ENCODE data around the gene UQCC5. TPM values are rescaled to one million over a fixed set of nuclear protein-coding genes. Genes with fewer than 3 reads are reported as not detected.
A peak's percentile ranks its signal among the peaks of the same experiment; 100 is the strongest.

The UQCC5 gene, protein sequence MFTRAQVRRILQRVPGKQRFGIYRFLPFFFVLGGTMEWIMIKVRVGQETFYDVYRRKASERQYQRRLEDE
- polyA plus RNA-seq (2012; ENCODE audit: insufficient read depth, insufficient read length, low read depth) = 28.9 TPM

DNA sequence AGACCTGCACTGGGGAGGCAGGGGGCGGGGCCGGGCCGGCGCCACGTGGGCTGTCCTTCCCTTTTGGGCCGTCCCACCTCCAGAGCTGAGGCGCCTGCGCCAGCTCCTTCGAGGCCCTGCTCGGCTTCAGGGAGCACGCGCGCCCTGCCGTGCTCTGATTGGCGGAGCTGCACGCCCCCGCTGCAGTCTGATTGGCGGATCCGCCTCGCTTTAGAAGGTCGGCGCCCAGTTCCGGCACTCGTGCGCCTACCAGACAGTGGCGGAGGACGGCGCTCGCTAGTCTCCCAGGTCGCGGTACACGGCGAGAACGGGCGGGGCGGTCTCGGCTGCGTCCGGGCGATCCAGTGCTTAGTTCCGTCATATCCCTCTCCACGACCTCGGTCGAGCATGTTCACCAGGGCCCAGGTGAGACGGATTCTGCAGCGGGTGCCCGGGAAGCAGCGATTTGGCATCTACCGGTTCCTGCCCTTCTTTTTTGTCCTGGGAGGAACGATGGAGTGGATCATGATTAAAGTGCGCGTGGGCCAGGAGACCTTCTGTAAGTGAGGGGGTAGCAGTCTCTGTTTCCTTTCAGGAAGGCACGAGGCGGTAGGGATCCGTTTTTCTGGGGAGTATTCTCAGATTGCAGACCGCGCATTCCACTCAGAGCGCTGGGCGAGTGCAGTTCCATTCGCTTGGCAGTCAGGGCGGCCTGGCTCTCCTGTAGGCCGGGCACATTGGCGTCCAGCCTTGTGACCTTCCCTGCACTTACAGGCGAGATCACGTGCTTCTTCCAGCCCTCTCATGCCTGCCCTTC is at the start of gene UQCC5:
Gene UQCC5, plus strand, starts transcription at position 237 of the 796 bp plus-strand sequence. Its CDS starts 151 bp downstream, at position 388.
- no peaks in the 10 kb centered on the region for H3K27me3 ChIP-seq
- no peaks in the 10 kb centered on the region for H3K9me3 ChIP-seq
- TF ChIP-seq, protein P1, sequence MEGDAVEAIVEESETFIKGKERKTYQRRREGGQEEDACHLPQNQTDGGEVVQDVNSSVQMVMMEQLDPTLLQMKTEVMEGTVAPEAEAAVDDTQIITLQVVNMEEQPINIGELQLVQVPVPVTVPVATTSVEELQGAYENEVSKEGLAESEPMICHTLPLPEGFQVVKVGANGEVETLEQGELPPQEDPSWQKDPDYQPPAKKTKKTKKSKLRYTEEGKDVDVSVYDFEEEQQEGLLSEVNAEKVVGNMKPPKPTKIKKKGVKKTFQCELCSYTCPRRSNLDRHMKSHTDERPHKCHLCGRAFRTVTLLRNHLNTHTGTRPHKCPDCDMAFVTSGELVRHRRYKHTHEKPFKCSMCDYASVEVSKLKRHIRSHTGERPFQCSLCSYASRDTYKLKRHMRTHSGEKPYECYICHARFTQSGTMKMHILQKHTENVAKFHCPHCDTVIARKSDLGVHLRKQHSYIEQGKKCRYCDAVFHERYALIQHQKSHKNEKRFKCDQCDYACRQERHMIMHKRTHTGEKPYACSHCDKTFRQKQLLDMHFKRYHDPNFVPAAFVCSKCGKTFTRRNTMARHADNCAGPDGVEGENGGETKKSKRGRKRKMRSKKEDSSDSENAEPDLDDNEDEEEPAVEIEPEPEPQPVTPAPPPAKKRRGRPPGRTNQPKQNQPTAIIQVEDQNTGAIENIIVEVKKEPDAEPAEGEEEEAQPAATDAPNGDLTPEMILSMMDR (IDR thresholded peaks at IDR 0.05; ENCODE audit: low read depth, low read length) = no peak
- peak; percentile 95 for DNase-seq
- 0 out of 2 replicates have a peak, but pooled peaks cover 2% of the 10 kb centered on the region for H3K36me3 ChIP-seq
- peak within 1 kb of the TSS; percentile 83 for H3K4me3 ChIP-seq (ENCODE audit: low read depth, low read length)
- H3K4me1 ChIP-seq = 0 out of 2 replicates have a peak, but pooled peaks cover 2% of the 10 kb centered on the region

DNA sequence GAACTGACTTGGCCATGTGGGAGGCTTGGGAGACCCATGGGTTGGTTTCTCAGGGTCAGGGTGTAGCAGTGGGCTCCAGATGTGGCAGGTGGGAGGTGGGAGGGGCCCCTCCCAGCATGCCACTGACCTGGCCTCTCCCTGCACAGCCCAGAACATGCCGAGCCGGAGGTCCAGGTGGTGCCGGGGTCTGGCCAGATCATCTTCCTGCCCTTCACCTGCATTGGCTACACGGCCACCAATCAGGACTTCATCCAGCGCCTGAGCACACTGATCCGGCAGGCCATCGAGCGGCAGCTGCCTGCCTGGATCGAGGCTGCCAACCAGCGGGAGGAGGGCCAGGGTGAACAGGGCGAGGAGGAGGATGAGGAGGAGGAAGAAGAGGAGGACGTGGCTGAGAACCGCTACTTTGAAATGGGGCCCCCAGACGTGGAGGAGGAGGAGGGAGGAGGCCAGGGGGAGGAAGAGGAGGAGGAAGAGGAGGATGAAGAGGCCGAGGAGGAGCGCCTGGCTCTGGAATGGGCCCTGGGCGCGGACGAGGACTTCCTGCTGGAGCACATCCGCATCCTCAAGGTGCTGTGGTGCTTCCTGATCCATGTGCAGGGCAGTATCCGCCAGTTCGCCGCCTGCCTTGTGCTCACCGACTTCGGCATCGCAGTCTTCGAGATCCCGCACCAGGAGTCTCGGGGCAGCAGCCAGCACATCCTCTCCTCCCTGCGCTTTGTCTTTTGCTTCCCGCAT is 49.2 kb upstream of the UQCC5 start:
- no peaks in the 10 kb centered on the region for H3K4me1 ChIP-seq
- H3K4me3 ChIP-seq (ENCODE audit: low read depth, low read length) = no peak overlapping the region
- TF ChIP-seq, protein P1 (IDR thresholded peaks at IDR 0.05; ENCODE audit: low read depth, low read length) = no peak
- H3K27me3 ChIP-seq = no peaks in the 10 kb centered on the region
- no peaks in the 10 kb centered on the region for H3K9me3 ChIP-seq
- DNase-seq = no peak
- H3K36me3 ChIP-seq = peaks cover 3% of the 10 kb centered on the region; the same call in 1 of the 2 replicates

DNA sequence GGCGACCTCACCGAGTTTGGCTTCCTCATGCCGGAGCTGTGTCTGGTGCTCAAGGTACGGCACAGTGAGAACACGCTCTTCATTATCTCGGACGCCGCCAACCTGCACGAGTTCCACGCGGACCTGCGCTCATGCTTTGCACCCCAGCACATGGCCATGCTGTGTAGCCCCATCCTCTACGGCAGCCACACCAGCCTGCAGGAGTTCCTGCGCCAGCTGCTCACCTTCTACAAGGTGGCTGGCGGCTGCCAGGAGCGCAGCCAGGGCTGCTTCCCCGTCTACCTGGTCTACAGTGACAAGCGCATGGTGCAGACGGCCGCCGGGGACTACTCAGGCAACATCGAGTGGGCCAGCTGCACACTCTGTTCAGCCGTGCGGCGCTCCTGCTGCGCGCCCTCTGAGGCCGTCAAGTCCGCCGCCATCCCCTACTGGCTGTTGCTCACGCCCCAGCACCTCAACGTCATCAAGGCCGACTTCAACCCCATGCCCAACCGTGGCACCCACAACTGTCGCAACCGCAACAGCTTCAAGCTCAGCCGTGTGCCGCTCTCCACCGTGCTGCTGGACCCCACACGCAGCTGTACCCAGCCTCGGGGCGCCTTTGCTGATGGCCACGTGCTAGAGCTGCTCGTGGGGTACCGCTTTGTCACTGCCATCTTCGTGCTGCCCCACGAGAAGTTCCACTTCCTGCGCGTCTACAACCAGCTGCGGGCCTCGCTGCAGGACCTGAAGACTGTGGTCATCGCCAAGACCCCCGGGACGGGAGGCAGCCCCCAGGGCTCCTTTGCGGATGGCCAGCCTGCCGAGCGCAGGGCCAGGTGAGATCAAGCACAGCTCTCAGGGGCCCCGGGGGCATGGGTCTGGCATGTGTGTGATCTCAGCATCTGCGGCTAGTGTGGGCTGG is 48.4 kb upstream of the UQCC5 start:
- Histone ChIP-seq H3K4me3 (ENCODE audit: low read depth, low read length) (no peak overlapping the region), H3K9me3 (no peaks in the 10 kb centered on the region), H3K4me1 (no peaks in the 10 kb centered on the region), H3K27me3 (no peaks in the 10 kb centered on the region), H3K36me3 (peaks cover 3% of the 10 kb centered on the region; the same call in 1 of the 2 replicates)
- DNase-seq = no peak
- TF ChIP-seq, protein P1 (IDR thresholded peaks at IDR 0.05; ENCODE audit: low read depth, low read length) = no peak

DNA sequence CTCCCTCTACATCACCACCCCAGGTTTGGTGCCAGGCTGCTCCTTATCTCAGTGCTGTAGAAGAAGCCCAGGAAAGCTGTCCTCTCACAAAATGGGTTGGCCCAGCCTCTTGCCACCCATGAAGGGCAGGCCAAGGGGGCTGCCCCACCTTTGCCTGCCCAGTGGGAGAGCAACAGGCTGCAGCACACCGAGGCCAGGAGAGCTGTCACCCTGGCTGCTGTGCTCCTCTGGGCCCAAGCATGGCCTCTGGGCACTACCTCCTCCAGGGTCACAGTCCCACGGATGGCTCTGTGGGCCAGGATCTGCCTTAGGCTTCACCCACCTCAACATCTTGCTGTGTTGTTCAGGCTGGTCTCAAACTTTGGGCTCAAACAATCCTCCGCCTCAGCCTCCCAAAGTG is 47.7 kb upstream of the UQCC5 start:
- Histone ChIP-seq H3K4me3 (ENCODE audit: low read depth, low read length) (no peak overlapping the region), H3K4me1 (no peaks in the 10 kb centered on the region), H3K36me3 (peaks cover 3% of the 10 kb centered on the region; the same call in 1 of the 2 replicates), H3K27me3 (no peaks in the 10 kb centered on the region), H3K9me3 (no peaks in the 10 kb centered on the region)
- DNase-seq = no peak
- TF ChIP-seq, protein P1 (IDR thresholded peaks at IDR 0.05; ENCODE audit: low read depth, low read length) = no peak

DNA sequence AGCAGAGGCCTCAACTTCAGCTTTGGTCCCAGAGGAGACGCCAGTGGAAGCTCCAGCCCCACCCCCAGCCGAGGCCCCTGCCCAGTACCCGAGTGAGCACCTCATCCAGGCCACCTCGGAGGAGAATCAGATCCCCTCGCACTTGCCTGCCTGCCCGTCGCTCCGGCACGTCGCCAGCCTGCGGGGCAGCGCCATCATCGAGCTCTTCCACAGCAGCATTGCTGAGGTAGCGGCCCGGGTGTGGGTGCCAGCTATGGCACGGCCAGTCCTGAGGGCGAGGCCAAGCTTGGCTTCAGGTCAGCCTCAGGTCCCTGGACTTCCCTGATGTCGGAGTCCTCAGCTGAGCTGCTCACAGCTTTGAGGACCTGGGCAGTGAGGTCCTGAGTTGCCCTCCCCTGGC is 47.0 kb upstream of the UQCC5 start:
- TF ChIP-seq, protein P1 (IDR thresholded peaks at IDR 0.05; ENCODE audit: low read depth, low read length) = no peak
- Histone ChIP-seq H3K4me3 (ENCODE audit: low read depth, low read length) (no peak overlapping the region), H3K27me3 (no peaks in the 10 kb centered on the region), H3K36me3 (peaks cover 3% of the 10 kb centered on the region; the same call in 1 of the 2 replicates), H3K9me3 (no peaks in the 10 kb centered on the region), H3K4me1 (no peaks in the 10 kb centered on the region)
- no peak for DNase-seq
